GM11168 (cell line): Measurements from ENCODE around the gene SHC3.

Source experiments
- in situ Hi-C: fragments of 300-500 bp; cut with MboI; formaldehyde crosslinking; loops from one replicate; pipeline ENCODE4 v1.12.0; 2022; ENCODE audit warnings: low sequenced_read_pairs; ENCODE audit not compliant: unreplicated experiment

The SHC3 gene

GRCh38 chr9:89165341-89165740 lies 13.3 kb downstream of the SHC3 start:
- in situ Hi-C loops: no loop called here

GRCh38 chr9:89161221-89161620 lies 17.4 kb downstream of the SHC3 start:
- in situ Hi-C loops: no loop called here

- in situ Hi-C loops: no loop called here
Observed at GRCh38 chr9:89160806-89161205, 17.8 kb downstream of the SHC3 start.

GRCh38 chr9:89154651-89155336 lies 23.8 kb downstream of the SHC3 start:
- in situ Hi-C loops: no loop called here

- in situ Hi-C loops: no loop called here
Observed at GRCh38 chr9:89154218-89154617, 24.4 kb downstream of the SHC3 start.

- in situ Hi-C loops: no loop called here
Observed at GRCh38 chr9:89153232-89154017, 25.2 kb downstream of the SHC3 start.

GRCh38 chr9:89149726-89150125 lies 28.9 kb downstream of the SHC3 start:
- in situ Hi-C loops: no loop called here

GRCh38 chr9:89145097-89145496 lies 33.5 kb downstream of the SHC3 start:
- in situ Hi-C loops: no loop called here

- in situ Hi-C loops: no loop called here
Observed at GRCh38 chr9:89144238-89144637, 34.4 kb downstream of the SHC3 start.

- in situ Hi-C loops: no loop called here
Observed at GRCh38 chr9:89143266-89143665, 35.4 kb downstream of the SHC3 start.

GRCh38 chr9:89139455-89139854 lies 39.2 kb downstream of the SHC3 start:
- in situ Hi-C loops: no loop called here

- in situ Hi-C loops: no loop called here
Observed at GRCh38 chr9:89138463-89139390, 39.9 kb downstream of the SHC3 start.

- in situ Hi-C loops: no loop called here
Observed at GRCh38 chr9:89137542-89138462, 40.8 kb downstream of the SHC3 start.

GRCh38 chr9:89135591-89136166 lies 42.9 kb downstream of the SHC3 start:
- in situ Hi-C loops: no loop called here

- in situ Hi-C loops: no loop called here
Observed at GRCh38 chr9:89134709-89135108, 43.9 kb downstream of the SHC3 start.

GRCh38 chr9:89122949-89123348 lies 55.7 kb downstream of the SHC3 start:
- in situ Hi-C loops: no loop called here

- in situ Hi-C loops: no loop called here
Observed at GRCh38 chr9:89120704-89121103, 57.9 kb downstream of the SHC3 start.

- in situ Hi-C loops: no loop called here
Observed at GRCh38 chr9:89116805-89117192, 61.8 kb downstream of the SHC3 start.

- in situ Hi-C loops: no loop called here
Observed at GRCh38 chr9:89116064-89116804, 62.4 kb downstream of the SHC3 start.
